Endothelial cell of umbilical vein (primary cell): ENCODE data around the gene HEYL. TPM values are rescaled to one million over a fixed set of nuclear protein-coding genes. Genes with fewer than 3 reads are reported as not detected.

Source experiments
- BruUV-seq: library from RNA; stranded (reverse); fragments of 400-500 nt; replicated peaks from 2 replicates; lab custom pipeline; 2021; lab: Mats Ljungman, UMichigan
- CTCF ChIA-PET: fragments of 300-600, 350-600 bp; sonication (Branson Sonifier 250); formaldehyde crosslinking; loops from one replicate; lab custom pipeline; 2021; ENCODE audit warnings: antibody characterized with exemption, inconsistent platforms; lab: Charles Lee
- POLR2A ChIA-PET: fragments of 300-600, 350-600 bp; sonication (Branson Sonifier 250); formaldehyde crosslinking; loops from one replicate; lab custom pipeline; 2021; ENCODE audit warnings: antibody characterized with exemption, inconsistent platforms; lab: Charles Lee
- DNase-seq: peaks from one replicate; pipeline ENCODE4 v3.0.0-alpha.2; 2011; ENCODE audit warnings: low read depth, low spot score
- FAIRE-seq: peaks from 2 replicates; lab custom pipeline; 2011; peaks lifted over from hg19 to GRCh38; lab: Jason Lieb, UNC
- H2AFZ ChIP-seq: 2 replicates; pipeline ENCODE4 v1.6.0; 2012; ENCODE audit warnings: low read depth, low read length, control low read depth, inconsistent platforms
- H3K27ac ChIP-seq: 2 replicates; pipeline ENCODE4 v1.5.1; 2011; ENCODE audit warnings: low read depth, mild to moderate bottlenecking, control low read depth, low read length, moderate library complexity; ENCODE audit not compliant: insufficient read depth
- H3K27me3 ChIP-seq, 2 experiments: 2 replicates each; pipeline versions ENCODE4 v1.6.0 to v1.6.1; 2011; ENCODE audit warnings: low read length in 2 of 2, mixed read lengths in 1 of 2; ENCODE audit not compliant: control insufficient read depth in 2 of 2, insufficient read depth in 2 of 2
- H3K36me3 ChIP-seq, 2 experiments: 2 replicates in 1 of 2; 3 replicates in 1 of 2; pipeline ENCODE4 v1.5.1; 2011; ENCODE audit warnings: low read length in 2 of 2, mild to moderate bottlenecking in 1 of 2, moderate library complexity in 1 of 2; ENCODE audit not compliant: control insufficient read depth in 2 of 2, insufficient read depth in 2 of 2; ENCODE audit errors: extremely low read depth in 1 of 2
- H3K4me1 ChIP-seq: 3 replicates; pipeline ENCODE4 v1.5.1; 2011; ENCODE audit warnings: mild to moderate bottlenecking, low read length; ENCODE audit not compliant: control insufficient read depth, insufficient read depth; ENCODE audit errors: extremely low read depth
- H3K4me2 ChIP-seq: 2 replicates; pipeline ENCODE4 v1.6.1; 2011; ENCODE audit warnings: low read length, control low read depth, mixed read lengths; ENCODE audit not compliant: insufficient read depth
- H3K4me3 ChIP-seq, 3 experiments: fragments of 200-600 bp in 1 of 3; sonication (generic), shearing (Covaris generic) in 1 of 3; replicated peaks in 1 of 3; 2 replicates each; pipeline ENCODE4 v1.5.1; 2011 to 2016; ENCODE audit warnings: control low read depth in 3 of 3, low read length in 3 of 3, mild to moderate bottlenecking in 2 of 3, inconsistent platforms in 1 of 3, low read depth in 1 of 3, moderate library complexity in 1 of 3; ENCODE audit not compliant: insufficient read depth in 1 of 3
- H3K79me2 ChIP-seq: 2 replicates; pipeline ENCODE4 v1.6.0; 2012; ENCODE audit warnings: low read length, inconsistent platforms; ENCODE audit not compliant: control insufficient read depth, insufficient read depth
- H3K9ac ChIP-seq: replicated peaks from 2 replicates; pipeline ENCODE3; 2011; ENCODE audit warnings: low read length, control low read depth; ENCODE audit not compliant: insufficient read depth; ENCODE audit errors: extremely low read depth
- H3K9me1 ChIP-seq: replicated peaks from 3 replicates; pipeline ENCODE4 v1.6.0; 2011; ENCODE audit warnings: mild to moderate bottlenecking, low read length; ENCODE audit not compliant: control insufficient read depth, insufficient read depth; ENCODE audit errors: extremely low read depth
- H3K9me3 ChIP-seq: replicated peaks from 2 replicates; pipeline ENCODE4 v1.5.1; 2012; ENCODE audit warnings: low read length, inconsistent platforms; ENCODE audit not compliant: control insufficient read depth, insufficient read depth
- H4K20me1 ChIP-seq: replicated peaks from 2 replicates; pipeline ENCODE3; 2011; ENCODE audit warnings: mild to moderate bottlenecking, low read length; ENCODE audit not compliant: control insufficient read depth, insufficient read depth; ENCODE audit errors: extremely low read depth
- EZH2 ChIP-seq: IDR thresholded peaks from 2 replicates; pipeline ENCODE4 v1.6.1; 2012; ENCODE audit warnings: borderline replicate concordance, low read depth, mild to moderate bottlenecking, moderate library complexity, low read length, inconsistent platforms; ENCODE audit not compliant: severe bottlenecking
- FOS ChIP-seq: IDR thresholded peaks from 2 replicates; pipeline ENCODE4 v1.6.1; 2011; ENCODE audit warnings: mild to moderate bottlenecking, low read length, moderate library complexity, borderline replicate concordance; ENCODE audit not compliant: insufficient read depth
- GATA2 ChIP-seq: IDR thresholded peaks from 2 replicates; pipeline ENCODE4 v1.7.0; 2011; ENCODE audit warnings: low read depth, mild to moderate bottlenecking, moderate library complexity, mixed read lengths, low read length; ENCODE audit not compliant: insufficient read length, insufficient read depth
- JUN ChIP-seq: IDR thresholded peaks from 2 replicates; pipeline ENCODE4 v1.6.1; 2011; ENCODE audit warnings: borderline replicate concordance, low read depth; ENCODE audit not compliant: insufficient read length, insufficient read depth
- MYC ChIP-seq: IDR thresholded peaks from one replicate; pipeline ENCODE4 v1.6.1; 2011; ENCODE audit warnings: mild to moderate bottlenecking, low read depth, low read length
- POLR2A ChIP-seq: IDR thresholded peaks from 2 replicates; pipeline ENCODE4 v1.6.1; 2012; ENCODE audit warnings: low read depth, mild to moderate bottlenecking, control low read depth, low read length
- POLR2AphosphoS5 ChIP-seq: IDR thresholded peaks from 2 replicates; pipeline ENCODE4 v1.6.1; 2012; ENCODE audit warnings: low read depth, mild to moderate bottlenecking, control low read depth, low read length, moderate library complexity; ENCODE audit not compliant: insufficient read depth
- dilution Hi-C: fragments of 300-500 bp; cut with MboI; formaldehyde crosslinking; loops from one replicate; pipeline ENCODE4 v1.15.0; 2019; ENCODE audit warnings: low sequenced_read_pairs; ENCODE audit not compliant: extremely low pct_ligation_motif_present
- intact Hi-C: fragments of 100-400 bp; cut with micrococcal nuclease; formaldehyde crosslinking; loops from one replicate; pipeline ENCODE4 v1.10.0; 2022
- polyA plus RNA-seq, 4 experiments: library from polyadenylated mRNA; depleted of rRNA in 3 of 4; stranded (reverse) in 3 of 4; unstranded in 1 of 4; fragments of >200 nt; gene quantifications; 2 replicates each; pipeline versions ENCODE4 v1.2.1 to v1.2.3, GENCODE V29; 2011 to 2012; ENCODE audit warnings: missing spikeins in 1 of 4
- total RNA-seq: library from RNA; stranded (reverse); gene quantifications from 2 replicates; pipeline ENCODE4 v1.2.3, GENCODE V29; 2021
- TF ChIP-seq, protein P1 (sequence below): IDR thresholded peaks from 2 replicates; pipeline ENCODE4 v1.6.1; 2011; ENCODE audit not compliant: insufficient read depth, insufficient read length
- TF ChIP-seq, protein P2 (sequence below), 2 donors: IDR thresholded peaks; 1 replicate in 1 of 2; 2 replicates in 1 of 2; pipeline ENCODE4 v1.5.1; 2011; ENCODE audit warnings: low read length in 2 of 2, mild to moderate bottlenecking in 2 of 2, moderate library complexity in 2 of 2, control low read depth in 1 of 2, inconsistent platforms in 1 of 2, low read depth in 1 of 2; ENCODE audit not compliant: insufficient read depth in 1 of 2; ENCODE audit errors: extremely low read depth in 1 of 2

Gene HEYL
- total and polyA plus RNA-seq, 2 donors (not counting 3 experiments of a cell fraction or from before 2014, with no cell fraction given), result not detected

DNA sequence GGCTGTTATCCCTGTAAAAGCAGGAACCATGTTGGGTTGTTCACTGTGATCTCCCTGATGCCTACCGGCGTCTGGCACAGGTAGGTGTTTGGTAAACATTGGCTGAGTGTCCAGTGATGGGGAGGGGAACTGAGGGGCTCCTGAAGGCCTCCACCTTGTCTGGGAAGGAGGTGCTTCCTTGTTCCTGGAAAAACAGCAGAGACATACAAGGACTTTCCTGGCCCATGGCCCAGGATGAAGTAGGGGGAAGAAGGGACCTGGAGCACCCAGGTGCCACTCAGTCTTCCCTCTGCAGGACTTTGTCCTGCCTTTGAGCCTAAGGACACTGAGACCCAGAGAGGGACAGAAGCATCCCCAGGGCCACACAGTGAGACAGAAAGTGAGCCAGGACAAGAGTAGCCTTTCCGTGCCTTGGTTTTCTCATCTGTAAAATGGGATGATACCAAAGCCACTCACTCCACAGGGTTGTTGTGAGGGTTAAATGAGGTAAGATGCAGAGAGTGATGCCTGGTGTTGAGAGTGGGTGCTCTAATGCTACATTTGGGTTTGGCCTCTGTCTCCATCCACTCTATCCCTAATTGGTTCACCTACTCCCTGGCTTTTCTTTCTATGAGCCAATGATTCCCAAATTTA is 6.1 kb upstream of the HEYL start:
- BruUV-seq, result no TSS peak
- no peak for TF ChIP-seq MYC
- no peak for TF ChIP-seq GATA2
- no peak for TF ChIP-seq POLR2AphosphoS5
- TF ChIP-seq FOS, result no peak
- no peak for TF ChIP-seq POLR2A
- no peak for TF ChIP-seq EZH2
- TF ChIP-seq, protein P1, sequence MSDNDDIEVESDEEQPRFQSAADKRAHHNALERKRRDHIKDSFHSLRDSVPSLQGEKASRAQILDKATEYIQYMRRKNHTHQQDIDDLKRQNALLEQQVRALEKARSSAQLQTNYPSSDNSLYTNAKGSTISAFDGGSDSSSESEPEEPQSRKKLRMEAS, result no peak
- TF ChIP-seq JUN, result no peak
- TF ChIP-seq, protein P2, sequence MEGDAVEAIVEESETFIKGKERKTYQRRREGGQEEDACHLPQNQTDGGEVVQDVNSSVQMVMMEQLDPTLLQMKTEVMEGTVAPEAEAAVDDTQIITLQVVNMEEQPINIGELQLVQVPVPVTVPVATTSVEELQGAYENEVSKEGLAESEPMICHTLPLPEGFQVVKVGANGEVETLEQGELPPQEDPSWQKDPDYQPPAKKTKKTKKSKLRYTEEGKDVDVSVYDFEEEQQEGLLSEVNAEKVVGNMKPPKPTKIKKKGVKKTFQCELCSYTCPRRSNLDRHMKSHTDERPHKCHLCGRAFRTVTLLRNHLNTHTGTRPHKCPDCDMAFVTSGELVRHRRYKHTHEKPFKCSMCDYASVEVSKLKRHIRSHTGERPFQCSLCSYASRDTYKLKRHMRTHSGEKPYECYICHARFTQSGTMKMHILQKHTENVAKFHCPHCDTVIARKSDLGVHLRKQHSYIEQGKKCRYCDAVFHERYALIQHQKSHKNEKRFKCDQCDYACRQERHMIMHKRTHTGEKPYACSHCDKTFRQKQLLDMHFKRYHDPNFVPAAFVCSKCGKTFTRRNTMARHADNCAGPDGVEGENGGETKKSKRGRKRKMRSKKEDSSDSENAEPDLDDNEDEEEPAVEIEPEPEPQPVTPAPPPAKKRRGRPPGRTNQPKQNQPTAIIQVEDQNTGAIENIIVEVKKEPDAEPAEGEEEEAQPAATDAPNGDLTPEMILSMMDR (IDR thresholded peaks at IDR 0.05; ENCODE audit: extremely low read depth in 1 of 2, insufficient read depth in 1 of 2, low read depth in 1 of 2, low read length in 2 of 2), result no peak
- ChIA-PET POLR2A (no interaction called here), CTCF (interaction anchor here (3.2 kb wide), 1 partner anchor 12 kb away, joined by 39 read pairs; no protein-coding TSS in a partner anchor)
- Histone ChIP-seq H3K9me1 (no peaks in the 10 kb centered on the region), H3K9ac (no peak overlapping the region), H2AFZ (no peak overlapping the region), H3K79me2 (no peaks in the 10 kb centered on the region), H3K27ac (no peak overlapping the region), H3K27me3 (peaks cover 16 to 26% of the 10 kb centered on the region in 2 experiments), H4K20me1 (no peaks in the 10 kb centered on the region), H3K36me3 (no peaks in the 10 kb centered on the region), H3K4me2 (no peak overlapping the region), H3K4me1 (no peaks in the 10 kb centered on the region), H3K4me3 (no peak overlapping the region), H3K9me3 (no peaks in the 10 kb centered on the region)
- FAIRE-seq (no peak), DNase-seq (no peak)
- dilution Hi-C loops (no loop called here), intact Hi-C loops (no loop called here)
